ENCODE measurements around the gene OR4B1.

GRCh38 chr11:48261600-48261999, 45.0 kb downstream of the OR4B1 start:
- no peak for TF ChIP-seq CTCF (IDR thresholded peaks at IDR 0.05)
- TF ChIP-seq POLR2A (IDR thresholded peaks at IDR 0.05) = no peak

All from adrenal gland (tissue), 5 donors.